Measurements from ENCODE around the gene TMEM203. TPM values are rescaled to one million over a fixed set of nuclear protein-coding genes. Genes with fewer than 3 reads are reported as not detected.
A peak's percentile ranks its signal among the peaks of the same experiment; 100 is the strongest.

Gene TMEM203
- total RNA-seq, 2 donors from 2014 or later: 35.7 to 43.5 TPM

DNA sequence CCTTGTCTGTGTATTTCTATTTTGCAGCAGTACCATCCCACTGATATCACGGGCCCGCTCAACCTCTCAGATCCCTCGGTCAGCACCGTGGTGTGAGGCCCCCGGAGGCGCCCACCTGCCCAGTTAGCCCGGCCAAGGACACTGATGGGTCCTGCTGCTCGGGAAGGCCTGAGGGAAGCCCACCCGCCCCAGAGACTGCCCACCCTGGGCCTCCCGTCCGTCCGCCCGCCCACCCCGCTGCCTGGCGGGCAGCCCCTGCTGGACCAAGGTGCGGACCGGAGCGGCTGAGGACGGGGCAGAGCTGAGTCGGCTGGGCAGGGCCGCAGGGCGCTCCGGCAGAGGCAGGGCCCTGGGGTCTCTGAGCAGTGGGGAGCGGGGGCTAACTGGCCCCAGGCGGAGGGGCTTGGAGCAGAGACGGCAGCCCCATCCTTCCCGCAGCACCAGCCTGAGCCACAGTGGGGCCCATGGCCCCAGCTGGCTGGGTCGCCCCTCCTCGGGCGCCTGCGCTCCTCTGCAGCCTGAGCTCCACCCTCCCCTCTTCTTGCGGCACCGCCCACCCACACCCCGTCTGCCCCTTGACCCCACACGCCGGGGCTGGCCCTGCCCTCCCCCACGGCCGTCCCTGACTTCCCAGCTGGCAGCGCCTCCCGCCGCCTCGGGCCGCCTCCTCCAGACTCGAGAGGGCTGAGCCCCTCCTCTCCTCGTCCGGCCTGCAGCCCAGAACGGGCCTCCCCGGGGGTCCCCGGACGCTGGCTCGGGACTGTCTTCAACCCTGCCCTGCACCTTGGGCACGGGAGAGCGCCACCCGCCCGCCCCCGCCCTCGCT is 37.5 kb downstream of the TMEM203 start:
- no peak overlapping the region for H3K27ac ChIP-seq
- peaks cover 25% of the 10 kb centered on the region for H3K4me1 ChIP-seq
- TF ChIP-seq, protein P1, sequence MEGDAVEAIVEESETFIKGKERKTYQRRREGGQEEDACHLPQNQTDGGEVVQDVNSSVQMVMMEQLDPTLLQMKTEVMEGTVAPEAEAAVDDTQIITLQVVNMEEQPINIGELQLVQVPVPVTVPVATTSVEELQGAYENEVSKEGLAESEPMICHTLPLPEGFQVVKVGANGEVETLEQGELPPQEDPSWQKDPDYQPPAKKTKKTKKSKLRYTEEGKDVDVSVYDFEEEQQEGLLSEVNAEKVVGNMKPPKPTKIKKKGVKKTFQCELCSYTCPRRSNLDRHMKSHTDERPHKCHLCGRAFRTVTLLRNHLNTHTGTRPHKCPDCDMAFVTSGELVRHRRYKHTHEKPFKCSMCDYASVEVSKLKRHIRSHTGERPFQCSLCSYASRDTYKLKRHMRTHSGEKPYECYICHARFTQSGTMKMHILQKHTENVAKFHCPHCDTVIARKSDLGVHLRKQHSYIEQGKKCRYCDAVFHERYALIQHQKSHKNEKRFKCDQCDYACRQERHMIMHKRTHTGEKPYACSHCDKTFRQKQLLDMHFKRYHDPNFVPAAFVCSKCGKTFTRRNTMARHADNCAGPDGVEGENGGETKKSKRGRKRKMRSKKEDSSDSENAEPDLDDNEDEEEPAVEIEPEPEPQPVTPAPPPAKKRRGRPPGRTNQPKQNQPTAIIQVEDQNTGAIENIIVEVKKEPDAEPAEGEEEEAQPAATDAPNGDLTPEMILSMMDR (IDR thresholded peaks at IDR 0.05): no peak
- DNase-seq: peak; percentile 84
- H3K9ac ChIP-seq (ENCODE audit: low read depth in 2 of 2, low read length in 2 of 2): no peak overlapping the region
- H3K9me3 ChIP-seq: no peaks in the 10 kb centered on the region
- H3K36me3 ChIP-seq: no peaks in the 10 kb centered on the region
- intact Hi-C loops (cut with DNase I): no loop called here
- H3K4me3 ChIP-seq: peak overlapping the region; percentile 40
- H3K27me3 ChIP-seq: peaks cover 68% of the 10 kb centered on the region

DNA sequence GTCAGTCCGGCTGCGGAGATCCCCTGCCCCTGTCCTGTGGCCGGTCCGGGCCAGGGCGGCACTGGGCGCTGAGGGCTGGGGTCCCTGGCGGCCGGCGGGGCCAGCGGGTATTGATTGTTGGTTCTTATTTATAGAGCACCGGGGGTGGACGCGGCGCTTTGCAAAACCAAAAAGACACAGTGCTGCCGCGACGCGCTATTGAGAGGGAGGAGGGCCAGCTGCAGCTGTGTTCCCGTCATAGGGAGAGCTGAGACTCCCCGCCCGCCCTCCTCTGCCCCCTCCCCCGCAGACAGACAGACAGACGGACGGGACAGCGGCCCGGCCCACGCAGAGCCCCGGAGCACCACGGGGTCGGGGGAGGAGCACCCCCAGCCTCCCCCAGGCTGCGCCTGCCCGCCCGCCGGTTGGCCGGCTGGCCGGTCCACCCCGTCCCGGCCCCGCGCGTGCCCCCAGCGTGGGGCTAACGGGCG is 38.1 kb downstream of the TMEM203 start:
- Histone ChIP-seq H3K36me3 (no peaks in the 10 kb centered on the region), H3K4me3 (peak overlapping the region; percentile 40), H3K4me1 (peaks cover 30% of the 10 kb centered on the region), H3K27me3 (peaks cover 74% of the 10 kb centered on the region), H3K9me3 (no peaks in the 10 kb centered on the region), H3K27ac (no peak overlapping the region), H3K9ac (ENCODE audit: low read depth in 2 of 2, low read length in 2 of 2) (no peak overlapping the region)
- no peak for DNase-seq
- intact Hi-C loops (cut with DNase I): no loop called here
- TF ChIP-seq, protein P1 (IDR thresholded peaks at IDR 0.05): no peak

DNA sequence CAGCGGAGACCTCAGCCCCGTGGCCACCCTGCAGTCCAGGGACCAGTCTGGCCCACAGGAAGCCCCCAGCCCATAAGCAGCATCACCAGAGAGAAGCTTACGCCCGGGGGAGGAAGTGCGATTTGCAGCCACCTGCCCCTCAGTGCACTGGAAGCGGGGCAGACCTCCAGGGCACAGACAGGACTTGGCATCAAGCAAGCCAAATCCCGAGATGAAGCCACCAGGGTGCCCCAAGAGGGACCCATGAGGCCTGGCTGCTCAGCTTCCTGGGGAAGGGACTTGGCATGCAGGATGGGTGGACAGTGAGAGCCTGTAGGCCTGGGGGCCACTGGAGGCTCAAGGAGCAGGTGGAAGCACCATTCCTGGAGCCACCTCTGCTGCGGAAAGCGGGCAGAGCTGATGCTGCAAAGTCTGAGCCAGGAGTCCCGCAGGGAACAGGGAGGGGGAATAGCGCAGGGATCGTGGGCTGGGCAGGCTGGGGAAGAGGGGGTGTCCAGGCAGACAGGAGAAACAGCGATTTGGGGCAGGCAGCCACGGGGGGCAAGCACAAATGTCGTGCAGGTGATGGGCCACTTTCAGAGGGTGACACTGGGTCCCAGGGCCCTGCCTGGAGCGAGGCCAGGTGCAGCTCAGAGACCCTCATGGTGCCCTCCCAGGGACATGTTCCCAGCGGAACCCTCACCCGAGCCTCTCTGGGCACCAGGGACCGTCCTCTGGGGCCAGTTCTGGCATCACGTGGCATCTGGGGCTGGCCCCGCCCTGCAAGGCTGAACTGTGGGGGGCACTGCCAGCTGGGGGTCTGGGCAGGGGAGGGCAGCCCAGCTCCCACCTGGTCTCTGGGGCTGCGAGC is 38.8 kb downstream of the TMEM203 start:
- Histone ChIP-seq H3K27me3 (peaks cover 81% of the 10 kb centered on the region), H3K27ac (no peak overlapping the region), H3K36me3 (no peaks in the 10 kb centered on the region), H3K4me3 (no peak overlapping the region), H3K4me1 (peaks cover 34% of the 10 kb centered on the region), H3K9ac (ENCODE audit: low read depth in 2 of 2, low read length in 2 of 2) (no peak overlapping the region), H3K9me3 (no peaks in the 10 kb centered on the region)
- no peak for DNase-seq
- intact Hi-C loops (cut with DNase I): no loop called here
- TF ChIP-seq, protein P1 (IDR thresholded peaks at IDR 0.05): no peak

DNA sequence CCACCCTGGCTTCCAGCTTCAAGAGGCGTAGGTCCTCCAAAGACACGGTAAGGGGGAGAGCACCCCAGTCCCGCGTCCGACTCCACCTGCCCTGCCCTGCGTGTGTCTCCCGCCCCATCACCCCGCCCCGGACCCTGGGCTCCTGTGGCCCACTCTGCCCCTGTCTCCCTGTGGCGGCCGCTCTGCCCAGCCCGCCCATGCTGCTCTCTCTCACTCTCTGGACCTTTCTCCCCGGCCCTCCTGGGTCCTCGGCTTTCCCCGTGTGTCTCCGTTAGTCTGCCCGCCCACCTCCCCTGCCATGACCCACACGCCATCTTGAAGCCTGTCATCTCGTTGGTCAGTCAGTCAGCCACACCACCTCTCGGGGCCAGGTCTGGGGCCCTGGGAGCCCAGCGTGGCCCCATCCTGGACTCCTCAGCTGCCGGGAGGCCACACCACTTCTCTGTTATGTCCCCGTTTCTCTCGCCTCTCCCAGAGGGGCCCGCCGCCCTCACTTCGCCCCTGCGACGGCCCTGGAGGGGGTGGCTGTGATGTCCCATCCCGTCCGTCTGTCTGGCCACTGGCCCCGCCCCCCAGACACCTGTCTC is 40.1 kb downstream of the TMEM203 start:
- intact Hi-C loops (cut with DNase I): no loop called here
- no peak overlapping the region for H3K27ac ChIP-seq
- peaks cover 89% of the 10 kb centered on the region for H3K27me3 ChIP-seq
- peaks cover 34% of the 10 kb centered on the region for H3K4me1 ChIP-seq
- TF ChIP-seq, protein P1 (IDR thresholded peaks at IDR 0.05): no peak
- no peak overlapping the region for H3K4me3 ChIP-seq
- no peak overlapping the region for H3K9ac ChIP-seq (ENCODE audit: low read depth in 2 of 2, low read length in 2 of 2)
- DNase-seq: no peak
- no peaks in the 10 kb centered on the region for H3K36me3 ChIP-seq
- no peaks in the 10 kb centered on the region for H3K9me3 ChIP-seq
